Choroid plexus epithelial cell (primary cell): ENCODE measurements around the gene RDH16.

ENCODE experiments used
- DNase-seq: peaks from one replicate; pipeline ENCODE4 v3.0.0-alpha.2; 2010; ENCODE audit warnings: low read depth
- H3K4me3 ChIP-seq: 2 replicates; pipeline ENCODE4 v1.5.1; 2011; ENCODE audit warnings: low read depth, mild to moderate bottlenecking, control low read depth, low read length, moderate library complexity
- CTCF ChIP-seq: conservative IDR thresholded peaks from 2 replicates; pipeline ENCODE4 v1.5.1; 2011; ENCODE audit warnings: low read depth, mild to moderate bottlenecking, control low read depth, inconsistent platforms, low read length, moderate library complexity

Gene RDH16

DNA sequence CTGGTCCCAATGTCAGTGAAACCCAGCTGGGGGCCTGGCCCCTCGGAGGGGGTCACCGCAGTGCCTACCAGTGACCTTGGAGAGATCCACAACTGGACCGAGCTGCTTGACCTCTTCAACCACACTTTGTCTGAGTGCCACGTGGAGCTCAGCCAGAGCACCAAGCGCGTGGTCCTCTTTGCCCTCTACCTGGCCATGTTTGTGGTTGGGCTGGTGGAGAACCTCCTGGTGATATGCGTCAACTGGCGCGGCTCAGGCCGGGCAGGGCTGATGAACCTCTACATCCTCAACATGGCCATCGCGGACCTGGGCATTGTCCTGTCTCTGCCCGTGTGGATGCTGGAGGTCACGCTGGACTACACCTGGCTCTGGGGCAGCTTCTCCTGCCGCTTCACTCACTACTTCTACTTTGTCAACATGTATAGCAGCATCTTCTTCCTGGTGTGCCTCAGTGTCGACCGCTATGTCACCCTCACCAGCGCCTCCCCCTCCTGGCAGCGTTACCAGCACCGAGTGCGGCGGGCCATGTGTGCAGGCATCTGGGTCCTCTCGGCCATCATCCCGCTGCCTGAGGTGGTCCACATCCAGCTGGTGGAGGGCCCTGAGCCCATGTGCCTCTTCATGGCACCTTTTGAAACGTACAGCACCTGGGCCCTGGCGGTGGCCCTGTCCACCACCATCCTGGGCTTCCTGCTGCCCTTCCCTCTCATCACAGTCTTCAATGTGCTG is 38.0 kb upstream of the RDH16 start:
- H3K4me3 ChIP-seq: no peak overlapping the region
- DNase-seq: no peak
- no peak for TF ChIP-seq CTCF

- no peak for DNase-seq
- no peak for TF ChIP-seq CTCF
- H3K4me3 ChIP-seq: no peak overlapping the region
Measured at GRCh38 chr12:56994231-56994746, 36.9 kb upstream of the RDH16 start.

DNA sequence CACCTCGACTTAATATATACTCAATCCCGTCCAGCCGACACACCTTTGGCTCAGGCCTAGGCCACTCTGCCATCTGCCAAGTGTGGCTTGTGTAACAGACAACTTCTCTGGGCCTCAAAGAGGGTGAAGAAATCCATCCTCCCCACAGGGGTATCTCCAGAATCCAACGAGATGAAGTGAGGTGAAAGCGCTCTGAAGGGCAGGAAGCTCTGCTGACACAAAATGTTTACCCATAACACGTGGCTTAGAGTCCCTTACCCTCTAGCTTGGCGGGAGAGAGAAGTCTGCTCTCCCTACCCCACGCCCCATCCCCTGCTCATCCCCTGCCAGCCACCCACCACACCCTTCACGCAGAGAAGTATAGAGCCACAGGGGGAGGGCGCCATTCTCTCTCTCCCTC is 35.9 kb upstream of the RDH16 start:
- TF ChIP-seq CTCF: no peak
- no peak for DNase-seq

GRCh38 chr12:56991319-56992246 is 34.2 kb upstream of the RDH16 start:
- no peak for DNase-seq

More for the DNA sequence above, 35.9 kb upstream of the RDH16 start:
- H3K4me3 ChIP-seq: no peak overlapping the region

DNA sequence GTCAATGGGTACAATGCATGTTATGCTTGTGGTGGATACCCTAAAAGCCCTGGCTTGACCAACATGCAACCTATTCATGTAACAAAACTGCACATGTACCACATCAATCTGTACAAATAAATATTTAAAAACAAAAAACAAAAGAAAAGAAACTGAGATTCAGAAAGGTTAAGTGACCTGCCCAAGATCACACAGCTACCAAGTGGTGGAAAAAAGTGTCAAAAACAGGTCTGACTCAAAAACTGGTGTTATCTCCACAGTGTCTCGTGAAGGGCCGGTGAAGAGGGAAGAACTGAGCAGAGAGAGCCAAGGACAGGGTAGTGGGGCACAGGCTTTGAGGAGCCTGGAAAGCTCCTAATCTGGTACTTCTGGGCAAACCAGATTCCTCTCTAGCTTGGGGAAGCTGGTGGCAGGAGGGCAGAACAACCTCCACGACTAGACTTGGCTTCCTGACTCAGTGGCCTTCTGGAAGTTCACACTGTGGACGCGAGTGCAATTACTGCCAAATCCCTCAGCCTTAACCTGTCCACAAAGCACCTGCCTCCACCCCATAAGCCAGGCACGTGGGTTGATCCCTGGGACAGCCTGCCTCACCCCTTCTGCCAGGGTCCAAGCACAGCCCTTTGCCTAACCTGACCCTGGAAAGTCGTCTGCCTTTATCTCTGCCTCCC is 33.4 kb upstream of the RDH16 start:
- no peak overlapping the region for H3K4me3 ChIP-seq

More at GRCh38 chr12:56991319-56992246, 34.2 kb upstream of the RDH16 start:
- no peak overlapping the region for H3K4me3 ChIP-seq
- TF ChIP-seq CTCF: no peak

More for the DNA sequence above, 33.4 kb upstream of the RDH16 start:
- no peak for DNase-seq
- no peak for TF ChIP-seq CTCF
